B cell (primary cell): Measurements from ENCODE around the gene CACNA2D1. TPM values are rescaled to one million over a fixed set of nuclear protein-coding genes. Genes with fewer than 3 reads are reported as not detected.

ENCODE experiments used
- ATAC-seq: fragments of 200-7000 bp; cut with Tn5 transposase; one replicate; pipeline ENCODE4 v1.10.0; 2021; ENCODE audit warnings: low read depth, mild to moderate bottlenecking, moderate number of reproducible peaks, moderate library complexity
- CTCF ChIA-PET: fragments of 350-600 bp; sonication (Branson Sonifier 250); formaldehyde crosslinking; loops from one replicate; lab custom pipeline; 2021; ENCODE audit warnings: antibody characterized with exemption, inconsistent platforms; lab: Charles Lee
- POLR2A ChIA-PET: fragments of 350-600 bp; sonication (Branson Sonifier 250); formaldehyde crosslinking; loops from one replicate; lab custom pipeline; 2021; ENCODE audit warnings: antibody characterized with exemption; lab: Charles Lee
- DNase-seq: peaks from one replicate; pipeline ENCODE4 v3.0.0; 2013
- H2AFZ ChIP-seq: 2 replicates; pipeline ENCODE4 v1.6.1; 2012; ENCODE audit warnings: mild to moderate bottlenecking, low read depth, low read length; ENCODE audit not compliant: insufficient read depth, poor library complexity, severe bottlenecking
- H3K27ac ChIP-seq, 2 donors: 1 replicate in 1 of 2; 2 replicates in 1 of 2; pipeline ENCODE4 v1.5.1; 2012 to 2013; ENCODE audit warnings: low read length in 2 of 2, mild to moderate bottlenecking in 2 of 2, moderate library complexity in 1 of 2
- H3K27me3 ChIP-seq, 4 experiments: fragments of 200-600 bp in 1 of 4; sonication (generic) in 1 of 4; replicated peaks in 1 of 4; 1 replicate in 2 of 4; 2 replicates in 2 of 4; pipeline versions ENCODE4 v1.6.1 to v1.7.0; 2013 to 2016; ENCODE audit warnings: low read length in 3 of 4, mild to moderate bottlenecking in 2 of 4, mixed read lengths in 1 of 4, moderate library complexity in 1 of 4; ENCODE audit not compliant: insufficient read depth in 4 of 4, control insufficient read depth in 3 of 4; ENCODE audit errors: control extremely low read depth in 1 of 4
- H3K36me3 ChIP-seq, 2 experiments: replicated peaks in 1 of 2; 1 replicate in 1 of 2; 2 replicates in 1 of 2; pipeline versions ENCODE4 v1.6.1 to v1.7.1; 2013; ENCODE audit warnings: low read length in 1 of 2; ENCODE audit not compliant: insufficient read depth in 2 of 2, control insufficient read depth in 1 of 2; ENCODE audit errors: control extremely low read depth in 1 of 2, extremely low read depth in 1 of 2
- H3K4me1 ChIP-seq, 2 donors: fragments of 200-600 bp in 1 of 2; sonication (generic) in 1 of 2; 1 replicate in 1 of 2; 2 replicates in 1 of 2; pipeline versions ENCODE4 v1.5.1 to v1.6.1; 2013 to 2017; ENCODE audit warnings: low read length in 2 of 2; ENCODE audit not compliant: control insufficient read depth in 2 of 2, insufficient read depth in 2 of 2
- H3K4me2 ChIP-seq: replicated peaks from 2 replicates; pipeline ENCODE3; 2012; ENCODE audit warnings: mild to moderate bottlenecking, low read depth, low read length; ENCODE audit not compliant: poor library complexity, severe bottlenecking
- H3K4me3 ChIP-seq, 5 experiments: fragments of 200-600 bp in 1 of 5; sonication (generic) in 1 of 5; 1 replicate in 3 of 5; 2 replicates in 2 of 5; pipeline versions ENCODE4 v1.5.1 to v1.7.0; 2011 to 2016; ENCODE audit warnings: low read length in 4 of 5, mild to moderate bottlenecking in 4 of 5, low read depth in 2 of 5, control low read depth in 1 of 5, moderate library complexity in 1 of 5; ENCODE audit not compliant: insufficient read depth in 1 of 5; ENCODE audit errors: control extremely low read depth in 1 of 5, extremely low read depth in 1 of 5
- H3K79me2 ChIP-seq: fragments of 200-600 bp; sonication (generic); one replicate; pipeline ENCODE4 v1.6.0; 2016; ENCODE audit warnings: low read length; ENCODE audit not compliant: control insufficient read depth, insufficient read depth
- H3K9ac ChIP-seq: fragments of 200-600 bp; sonication (generic); 2 replicates; pipeline ENCODE4 v1.6.1; 2017; ENCODE audit warnings: mild to moderate bottlenecking, low read length, moderate library complexity
- H3K9me3 ChIP-seq, 3 donors: one replicate each; pipeline versions ENCODE4 v1.6.1 to v1.7.1; 2013; ENCODE audit warnings: low read length in 2 of 3; ENCODE audit not compliant: control insufficient read depth in 2 of 3, insufficient read depth in 1 of 3; ENCODE audit errors: control extremely low read depth in 1 of 3
- H4K20me1 ChIP-seq: 2 replicates; pipeline ENCODE4 v1.6.0; 2012; ENCODE audit warnings: mild to moderate bottlenecking, low read length; ENCODE audit not compliant: insufficient read depth, control insufficient read depth, poor library complexity, severe bottlenecking
- H3K27ac Mint-ChIP-seq: one replicate; pipeline ENCODE4 v1.8.0; 2021; ENCODE audit warnings: mixed read lengths
- H3K27me3 Mint-ChIP-seq: one replicate; pipeline ENCODE4 v1.8.0; 2021; ENCODE audit warnings: mixed read lengths
- H3K4me1 Mint-ChIP-seq: one replicate; pipeline ENCODE4 v1.8.0; 2021; ENCODE audit warnings: mixed read lengths
- H3K4me3 Mint-ChIP-seq: one replicate; pipeline ENCODE4 v1.8.0; 2021; ENCODE audit warnings: mixed read lengths
- H3K9me3 Mint-ChIP-seq: one replicate; pipeline ENCODE4 v1.8.0; 2022; ENCODE audit warnings: mixed read lengths; ENCODE audit not compliant: insufficient read depth
- CTCF ChIP-seq: fragments of 200-600 bp; IDR thresholded peaks from one replicate; pipeline ENCODE4 v1.8.0; 2022; ENCODE audit warnings: antibody characterized with exemption, mild to moderate bottlenecking
- EZH2 ChIP-seq: IDR thresholded peaks from 2 replicates; pipeline ENCODE4 v1.6.1; 2012; ENCODE audit warnings: borderline replicate concordance, low read depth, mild to moderate bottlenecking, moderate library complexity, low read length; ENCODE audit not compliant: insufficient read depth, poor library complexity, severe bottlenecking
- WGBS: methylation state at CpG from one replicate; pipeline ENCODE4 v1.1.5; 2013; ENCODE audit warnings: missing lambda C conversion rate; ENCODE audit not compliant: insufficient coverage; 5-methylcytosine and 5-hydroxymethylcytosine counted together
- intact Hi-C: fragments of 100-400 bp; cut with micrococcal nuclease; formaldehyde crosslinking; loops from one replicate; pipeline ENCODE4 v1.10.0; 2022
- polyA plus RNA-seq: library from polyadenylated mRNA; depleted of rRNA; stranded (reverse); fragments of >200 nt; gene quantifications from 2 replicates; pipeline ENCODE4 v1.2.3, GENCODE V29; 2012
- total RNA-seq, 2 donors: library from RNA; stranded (reverse); fragments of 120-200 nt in 1 of 2; gene quantifications; 1 replicate in 1 of 2; 2 replicates in 1 of 2; pipeline versions ENCODE4 v1.2.3 to v1.2.4, GENCODE V29; 2013 to 2022

Gene CACNA2D1
- total and polyA plus RNA-seq, 2 donors (not counting 1 experiment from before 2014, with no cell fraction given): not detected

DNA sequence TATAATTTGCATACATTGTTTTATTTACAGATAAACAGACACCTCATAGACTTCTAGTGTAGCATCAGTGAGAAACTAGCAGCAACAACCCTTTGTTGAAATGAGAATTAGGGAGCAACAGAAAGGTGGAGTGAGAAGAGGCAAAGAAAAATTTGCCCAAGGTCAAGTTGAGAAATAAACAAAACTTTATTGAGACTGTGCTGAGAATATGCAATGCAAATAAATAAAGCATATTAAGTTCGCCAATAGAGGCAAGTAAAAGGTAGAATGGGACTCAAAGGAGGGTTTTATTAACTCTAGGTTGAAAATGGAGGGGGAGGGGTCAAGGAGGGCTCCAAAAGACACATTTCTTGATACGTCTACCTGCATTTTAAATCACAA is 49.7 kb downstream of the CACNA2D1 start:
- H3K4me1 Mint-ChIP-seq: no peaks in the 10 kb centered on the region
- CTCF ChIA-PET: no interaction called here
- H3K36me3 ChIP-seq: no peaks in the 10 kb centered on the region
- no peak overlapping the region for H3K4me3 Mint-ChIP-seq
- no peak overlapping the region for H3K9ac ChIP-seq
- POLR2A ChIA-PET: no interaction called here
- H3K4me3 ChIP-seq: no peak overlapping the region
- TF ChIP-seq EZH2 (no peak), CTCF (no peak)
- H3K4me2 ChIP-seq: no peak overlapping the region
- H3K4me1 ChIP-seq: no peaks in the 10 kb centered on the region
- no peak overlapping the region for H3K27ac ChIP-seq
- H3K79me2 ChIP-seq: no peaks in the 10 kb centered on the region
- H3K9me3 ChIP-seq: peaks cover 0 to 5% (median 0%) of the 10 kb centered on the region in 3 donors
- no peak for ATAC-seq
- H3K27ac Mint-ChIP-seq: no peak overlapping the region
- no CpG with 5 or more reads among the region's 2 CpGs for WGBS
- no peaks in the 10 kb centered on the region for H3K9me3 Mint-ChIP-seq
- no peaks in the 10 kb centered on the region for H3K27me3 Mint-ChIP-seq
- no peaks in the 10 kb centered on the region for H3K27me3 ChIP-seq
- H4K20me1 ChIP-seq: no peaks in the 10 kb centered on the region
- no peak overlapping the region for H2AFZ ChIP-seq
- DNase-seq: no peak
- intact Hi-C loops: no loop called here

DNA sequence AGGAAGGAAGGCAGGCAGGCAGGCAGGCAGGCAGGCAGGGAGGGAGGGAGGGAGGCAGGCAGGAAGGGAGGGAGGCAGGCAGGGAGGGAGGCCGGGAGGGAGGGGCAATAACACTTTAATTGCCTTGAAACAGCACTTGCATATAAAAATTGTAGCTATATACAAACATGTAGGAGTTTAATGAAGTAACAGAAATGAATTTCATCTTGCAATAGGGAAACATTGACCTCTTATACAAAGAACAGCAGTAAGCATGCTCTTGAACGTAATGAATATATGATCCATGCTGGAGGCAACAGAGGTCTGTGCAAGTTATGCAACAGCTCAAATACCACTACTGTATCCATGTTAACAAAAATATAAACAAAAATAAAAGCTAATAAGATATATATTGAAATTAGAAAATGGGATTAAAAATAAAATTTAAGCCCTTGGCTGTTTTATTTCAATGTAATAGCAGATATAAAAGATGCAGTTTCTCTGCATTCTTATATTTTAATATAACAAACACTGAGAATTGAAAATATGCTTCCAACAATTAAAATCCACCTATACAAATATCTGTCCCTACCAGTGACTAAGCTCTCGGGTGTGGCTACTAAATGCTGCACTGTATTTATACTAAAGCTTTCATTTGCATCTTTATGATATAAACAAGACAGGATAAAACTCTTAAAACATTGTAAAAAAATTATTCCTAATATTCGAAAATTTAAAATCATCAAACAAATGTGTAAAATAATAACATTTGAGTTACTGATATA is 50.3 kb downstream of the CACNA2D1 start:
- no peak overlapping the region for H2AFZ ChIP-seq
- no CpG with 5 or more reads among the region's 4 CpGs for WGBS
- no peaks in the 10 kb centered on the region for H3K36me3 ChIP-seq
- H3K27ac ChIP-seq: no peak overlapping the region
- Mint-ChIP-seq H3K4me1 (no peaks in the 10 kb centered on the region), H3K27me3 (no peaks in the 10 kb centered on the region), H3K27ac (no peak overlapping the region), H3K4me3 (no peak overlapping the region), H3K9me3 (no peaks in the 10 kb centered on the region)
- ChIA-PET CTCF (no interaction called here), POLR2A (no interaction called here)
- no peaks in the 10 kb centered on the region for H4K20me1 ChIP-seq
- no peak for DNase-seq
- no peak overlapping the region for H3K4me2 ChIP-seq
- H3K4me1 ChIP-seq: no peaks in the 10 kb centered on the region
- H3K4me3 ChIP-seq: no peak overlapping the region
- H3K9ac ChIP-seq: no peak overlapping the region
- no peaks in the 10 kb centered on the region for H3K27me3 ChIP-seq
- no peak for ATAC-seq
- H3K79me2 ChIP-seq: no peaks in the 10 kb centered on the region
- H3K9me3 ChIP-seq: peaks cover 0 to 5% (median 0%) of the 10 kb centered on the region in 3 donors
- TF ChIP-seq EZH2: no peak
- TF ChIP-seq CTCF: no peak
- intact Hi-C loops: no loop called here
